ENCODE results near the gene SHQ1. TPM values are rescaled to one million over a fixed set of nuclear protein-coding genes. Genes with fewer than 3 reads are reported as not detected.

The SHQ1 gene
- total and polyA plus RNA-seq, 2 of the 4 experiments (the other 2 are of a cell fraction), result 10.4 to 19.4 TPM

DNA sequence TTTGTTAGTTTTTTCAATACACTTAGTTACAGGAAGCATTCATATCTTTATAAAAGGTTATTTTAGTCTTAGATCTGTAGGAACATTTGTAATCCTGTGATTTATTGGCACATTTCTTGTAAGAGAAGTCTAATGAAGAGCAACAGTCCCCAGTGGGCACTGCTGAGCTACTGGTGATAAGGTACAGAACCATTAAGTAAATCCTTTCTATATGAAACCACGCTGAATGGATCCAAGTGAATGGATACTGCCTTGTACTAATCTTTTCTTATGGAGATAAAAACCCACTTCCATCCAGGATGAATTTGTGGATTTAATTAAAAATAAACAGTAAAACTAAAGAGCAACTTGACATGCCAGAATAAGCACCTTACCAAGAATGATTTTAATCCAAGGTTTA lies 64.0 kb downstream of the SHQ1 start:
- Histone ChIP-seq H3K4me3 (ENCODE audit: insufficient read depth, low read depth, low read length) (no peak overlapping the region), H4K91ac (ENCODE audit: insufficient read depth, low read depth, low read length) (no peak overlapping the region), H3K79me1 (ENCODE audit: low read depth in 1 of 2, low read length in 2 of 2) (no peaks in the 10 kb centered on the region), H4K5ac (ENCODE audit: low read depth, low read length) (no peak overlapping the region), H3K4me2 (ENCODE audit: low read depth, low read length) (no peak overlapping the region), H3K56ac (ENCODE audit: extremely low read depth, insufficient read depth, low read length) (no peak overlapping the region), H3K18ac (ENCODE audit: low read depth, low read length) (no peak overlapping the region), H2BK15ac (ENCODE audit: low read depth, low read length) (no peak overlapping the region), H2BK120ac (ENCODE audit: low read depth, low read length) (no peak overlapping the region), H3K27me3 (ENCODE audit: control insufficient read depth, insufficient read depth, low read length) (no peaks in the 10 kb centered on the region), H4K20me1 (ENCODE audit: insufficient read depth, low read length) (no peaks in the 10 kb centered on the region), H3K27ac (ENCODE audit: insufficient read depth, low read length) (no peak overlapping the region), H4K8ac (ENCODE audit: low read depth in 2 of 2, low read length in 2 of 2) (no peak overlapping the region), H3K4me1 (ENCODE audit: control insufficient read depth, insufficient read depth, low read length) (no peaks in the 10 kb centered on the region), H2AK5ac (ENCODE audit: low read depth, low read length) (no peak overlapping the region), H3K9ac (ENCODE audit: low read depth, low read length) (no peak overlapping the region), H3K23ac (ENCODE audit: low read depth, low read length) (no peak overlapping the region), H3K9me3 (ENCODE audit: control insufficient read depth, insufficient read depth, low read length) (no peaks in the 10 kb centered on the region), H2BK5ac (ENCODE audit: low read depth, low read length, poor library complexity, severe bottlenecking) (no peak overlapping the region), H2BK20ac (ENCODE audit: low read depth, low read length) (no peak overlapping the region), H2AFZ (replicated peaks; ENCODE audit: low read length, poor library complexity) (no peak overlapping the region), H2AK9ac (replicated peaks; ENCODE audit: low read depth, low read length, poor library complexity) (no peak overlapping the region), H3K4ac (ENCODE audit: low read depth, low read length) (no peak overlapping the region), H3K9me1 (ENCODE audit: insufficient read depth, low read length) (peaks cover 3% of the 10 kb centered on the region; the same call in 1 of the 2 replicates), H3K14ac (replicated peaks; ENCODE audit: low read depth, low read length) (no peak overlapping the region), H3K36me3 (ENCODE audit: control insufficient read depth, insufficient read depth, low read length) (peaks cover 7% of the 10 kb centered on the region)
- DNase-seq (no peak), ATAC-seq (ENCODE audit: low read depth) (no peak)
- ChIA-PET CTCF (no interaction called here), POLR2A (ENCODE audit: unreplicated experiment) (no interaction called here)
- BruUV-seq (replicated peaks), result no TSS peak
- no CpG with 5 or more reads among the region's 1 CpG for WGBS, 2 experiments (ENCODE audit: extremely low coverage in 2 of 2, insufficient read length in 1 of 2)
- in situ Hi-C loops (cut with MboI; ENCODE audit: low sequenced_read_pairs) (no loop called here), intact Hi-C loops (cut with micrococcal nuclease) (no loop called here), dilution Hi-C loops (cut with HindIII; ENCODE audit: low sequenced_read_pairs, unreplicated experiment) (no loop called here)
- TF ChIP-seq, protein P1, sequence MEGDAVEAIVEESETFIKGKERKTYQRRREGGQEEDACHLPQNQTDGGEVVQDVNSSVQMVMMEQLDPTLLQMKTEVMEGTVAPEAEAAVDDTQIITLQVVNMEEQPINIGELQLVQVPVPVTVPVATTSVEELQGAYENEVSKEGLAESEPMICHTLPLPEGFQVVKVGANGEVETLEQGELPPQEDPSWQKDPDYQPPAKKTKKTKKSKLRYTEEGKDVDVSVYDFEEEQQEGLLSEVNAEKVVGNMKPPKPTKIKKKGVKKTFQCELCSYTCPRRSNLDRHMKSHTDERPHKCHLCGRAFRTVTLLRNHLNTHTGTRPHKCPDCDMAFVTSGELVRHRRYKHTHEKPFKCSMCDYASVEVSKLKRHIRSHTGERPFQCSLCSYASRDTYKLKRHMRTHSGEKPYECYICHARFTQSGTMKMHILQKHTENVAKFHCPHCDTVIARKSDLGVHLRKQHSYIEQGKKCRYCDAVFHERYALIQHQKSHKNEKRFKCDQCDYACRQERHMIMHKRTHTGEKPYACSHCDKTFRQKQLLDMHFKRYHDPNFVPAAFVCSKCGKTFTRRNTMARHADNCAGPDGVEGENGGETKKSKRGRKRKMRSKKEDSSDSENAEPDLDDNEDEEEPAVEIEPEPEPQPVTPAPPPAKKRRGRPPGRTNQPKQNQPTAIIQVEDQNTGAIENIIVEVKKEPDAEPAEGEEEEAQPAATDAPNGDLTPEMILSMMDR (conservative IDR thresholded peaks at IDR 0.05; ENCODE audit: low read depth, low read length), result no peak
